MM.1S (cell line): Measurements from ENCODE around the gene MEGF8.

Experiments
- DNase-seq: peaks from one replicate; pipeline ENCODE4 v3.0.0-alpha.2; 2015
- H2AFZ ChIP-seq: fragments of 300-600 bp; sonication (generic); 2 replicates; pipeline ENCODE4 v1.6.0; 2016; ENCODE audit warnings: antibody characterized with exemption, low read length
- H3F3A ChIP-seq: fragments of 300-600 bp; sonication (generic); 2 replicates; pipeline ENCODE4 v1.6.1; 2016; ENCODE audit warnings: mild to moderate bottlenecking, antibody characterized with exemption, low read length, moderate library complexity, mixed read lengths; ENCODE audit not compliant: insufficient read depth
- H3K27ac ChIP-seq: fragments of 300-600 bp; sonication (generic); 2 replicates; pipeline ENCODE4 v1.5.1; 2016; ENCODE audit warnings: mild to moderate bottlenecking, low read length
- H3K27me3 ChIP-seq: fragments of 300-600 bp; sonication (generic); replicated peaks from 2 replicates; pipeline ENCODE4 v1.6.0; 2016; ENCODE audit warnings: low read length; ENCODE audit not compliant: insufficient read depth
- H3K36me3 ChIP-seq: fragments of 300-600 bp; sonication (generic); replicated peaks from 2 replicates; pipeline ENCODE4 v1.6.1; 2016; ENCODE audit warnings: mild to moderate bottlenecking, low read length, mixed read lengths; ENCODE audit not compliant: insufficient read depth
- H3K4me1 ChIP-seq: fragments of 300-600 bp; sonication (generic); 2 replicates; pipeline ENCODE4 v1.6.1; 2016; ENCODE audit warnings: low read length, mixed read lengths
- H3K4me2 ChIP-seq: fragments of 300-600 bp; sonication (generic); 2 replicates; pipeline ENCODE4 v1.6.0; 2016; ENCODE audit warnings: low read depth, low read length
- H3K4me3 ChIP-seq: fragments of 300-600 bp; sonication (generic); 2 replicates; pipeline ENCODE4 v1.5.1; 2016; ENCODE audit warnings: low read length, mixed read lengths
- H3K79me2 ChIP-seq: fragments of 300-600 bp; sonication (generic); 2 replicates; pipeline ENCODE4 v1.6.1; 2016; ENCODE audit warnings: mixed run types, low read length, mixed read lengths
- H3K9ac ChIP-seq: fragments of 300-600 bp; sonication (generic); 2 replicates; pipeline ENCODE4 v1.6.1; 2016; ENCODE audit warnings: low read length, mixed read lengths
- H3K9me2 ChIP-seq: fragments of 300-600 bp; sonication (generic); replicated peaks from 2 replicates; pipeline ENCODE4 v1.6.1; 2016; ENCODE audit warnings: mild to moderate bottlenecking, low read length, mixed read lengths; ENCODE audit not compliant: insufficient read depth
- H3K9me3 ChIP-seq: fragments of 300-600 bp; sonication (generic); replicated peaks from 2 replicates; pipeline ENCODE4 v1.6.1; 2016; ENCODE audit warnings: mild to moderate bottlenecking, low read length, mixed read lengths; ENCODE audit not compliant: insufficient read depth
- H4K20me1 ChIP-seq: fragments of 300-600 bp; sonication (generic); 2 replicates; pipeline ENCODE4 v1.6.1; 2016; ENCODE audit warnings: mild to moderate bottlenecking, low read length, moderate library complexity, mixed read lengths; ENCODE audit not compliant: insufficient read depth
- EZH2 ChIP-seq: fragments of 300-600 bp; sonication (generic); optimal IDR thresholded peaks from 2 replicates; pipeline ENCODE3; 2017; ENCODE audit warnings: low read depth, mild to moderate bottlenecking, antibody characterized with exemption, low read length, mixed read lengths
- EZH2phosphoT487 ChIP-seq: fragments of 300-600 bp; sonication (generic); IDR thresholded peaks from 2 replicates; pipeline ENCODE4 v1.6.1; 2018; ENCODE audit warnings: antibody characterized with exemption, low read length
- TF ChIP-seq, protein P1 (sequence below): fragments of 300-600 bp; sonication (generic); IDR thresholded peaks from 2 replicates; pipeline ENCODE4 v1.5.1; 2016; ENCODE audit warnings: antibody characterized with exemption, low read length, mixed read lengths

The MEGF8 gene

DNA sequence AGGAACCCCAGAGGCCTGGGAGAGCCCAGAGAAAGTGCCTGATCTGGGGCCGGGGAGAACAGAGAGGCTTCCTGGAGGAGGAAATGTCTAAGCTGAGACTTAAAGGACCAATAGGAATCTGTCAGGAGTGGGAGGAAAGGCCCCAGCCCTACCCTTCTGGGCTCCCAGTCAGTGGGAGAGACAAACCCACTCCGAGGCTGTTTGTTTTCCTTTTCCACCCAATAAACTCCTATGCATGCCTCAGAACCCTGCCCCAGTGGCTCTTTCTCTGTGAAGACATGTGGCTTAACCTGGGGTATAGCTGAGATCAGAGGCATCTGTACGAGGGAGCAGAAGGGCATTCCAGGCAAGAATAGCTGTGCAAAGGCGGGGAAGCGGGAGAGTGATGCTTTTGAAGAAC, 1.9 kb downstream of the MEGF8 start:
- peaks cover 18% of the 10 kb centered on the region for H3K27me3 ChIP-seq
- H3K4me1 ChIP-seq = no peaks in the 10 kb centered on the region
- no peak overlapping the region for H3K27ac ChIP-seq
- no peak overlapping the region for H2AFZ ChIP-seq
- no peaks in the 10 kb centered on the region for H4K20me1 ChIP-seq
- TF ChIP-seq EZH2 (no peak), EZH2phosphoT487 (no peak)
- TF ChIP-seq, protein P1, sequence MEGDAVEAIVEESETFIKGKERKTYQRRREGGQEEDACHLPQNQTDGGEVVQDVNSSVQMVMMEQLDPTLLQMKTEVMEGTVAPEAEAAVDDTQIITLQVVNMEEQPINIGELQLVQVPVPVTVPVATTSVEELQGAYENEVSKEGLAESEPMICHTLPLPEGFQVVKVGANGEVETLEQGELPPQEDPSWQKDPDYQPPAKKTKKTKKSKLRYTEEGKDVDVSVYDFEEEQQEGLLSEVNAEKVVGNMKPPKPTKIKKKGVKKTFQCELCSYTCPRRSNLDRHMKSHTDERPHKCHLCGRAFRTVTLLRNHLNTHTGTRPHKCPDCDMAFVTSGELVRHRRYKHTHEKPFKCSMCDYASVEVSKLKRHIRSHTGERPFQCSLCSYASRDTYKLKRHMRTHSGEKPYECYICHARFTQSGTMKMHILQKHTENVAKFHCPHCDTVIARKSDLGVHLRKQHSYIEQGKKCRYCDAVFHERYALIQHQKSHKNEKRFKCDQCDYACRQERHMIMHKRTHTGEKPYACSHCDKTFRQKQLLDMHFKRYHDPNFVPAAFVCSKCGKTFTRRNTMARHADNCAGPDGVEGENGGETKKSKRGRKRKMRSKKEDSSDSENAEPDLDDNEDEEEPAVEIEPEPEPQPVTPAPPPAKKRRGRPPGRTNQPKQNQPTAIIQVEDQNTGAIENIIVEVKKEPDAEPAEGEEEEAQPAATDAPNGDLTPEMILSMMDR = no peak
- H3K9ac ChIP-seq = no peak overlapping the region
- no peak for DNase-seq
- H3K9me3 ChIP-seq = no peaks in the 10 kb centered on the region
- H3K79me2 ChIP-seq = peaks cover 20% of the 10 kb centered on the region
- no peaks in the 10 kb centered on the region for H3K36me3 ChIP-seq
- no peaks in the 10 kb centered on the region for H3K9me2 ChIP-seq
- no peak overlapping the region for H3K4me2 ChIP-seq
- H3F3A ChIP-seq = no peaks in the 10 kb centered on the region
- no peak overlapping the region for H3K4me3 ChIP-seq

DNA sequence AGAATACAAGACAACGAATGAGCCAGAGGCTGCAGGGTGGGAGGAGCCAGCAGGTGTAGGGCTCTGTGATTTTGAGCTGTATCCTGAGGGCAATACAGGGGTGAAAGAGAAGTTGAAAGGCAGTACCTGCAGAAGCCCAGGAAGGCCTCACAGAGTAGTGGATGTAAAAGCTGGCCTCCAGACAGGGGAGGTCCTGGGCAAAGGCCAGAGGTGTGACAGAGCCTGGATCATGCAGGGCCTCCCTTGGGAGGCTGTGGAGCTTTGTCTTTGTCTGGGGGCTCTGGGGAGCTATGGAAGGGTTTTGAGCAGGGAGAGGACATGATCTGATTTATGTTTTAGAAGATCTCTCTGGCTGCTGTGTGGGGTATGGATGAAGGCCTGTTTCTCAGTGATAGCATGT, 2.7 kb downstream of the MEGF8 start:
- Histone ChIP-seq H2AFZ (no peak overlapping the region), H3K9me2 (no peaks in the 10 kb centered on the region), H3F3A (no peaks in the 10 kb centered on the region), H3K27ac (no peak overlapping the region), H4K20me1 (no peaks in the 10 kb centered on the region), H3K27me3 (peaks cover 13% of the 10 kb centered on the region), H3K4me2 (no peak overlapping the region), H3K4me3 (no peak overlapping the region), H3K9ac (no peak overlapping the region), H3K36me3 (no peaks in the 10 kb centered on the region), H3K79me2 (peaks cover 20% of the 10 kb centered on the region), H3K4me1 (no peaks in the 10 kb centered on the region), H3K9me3 (no peaks in the 10 kb centered on the region)
- DNase-seq = no peak
- TF ChIP-seq EZH2 (no peak), EZH2phosphoT487 (no peak)
- TF ChIP-seq, protein P1 = no peak

GRCh38 chr19:42328854-42329253, 3.4 kb downstream of the MEGF8 start:
- no peaks in the 10 kb centered on the region for H4K20me1 ChIP-seq
- no peak overlapping the region for H3K4me2 ChIP-seq
- H2AFZ ChIP-seq = no peak overlapping the region
- H3K9ac ChIP-seq = no peak overlapping the region
- H3K9me2 ChIP-seq = no peaks in the 10 kb centered on the region
- no peaks in the 10 kb centered on the region for H3K36me3 ChIP-seq
- no peak for DNase-seq
- H3K4me1 ChIP-seq = no peaks in the 10 kb centered on the region
- H3K79me2 ChIP-seq = peaks cover 20% of the 10 kb centered on the region
- TF ChIP-seq EZH2 (no peak), EZH2phosphoT487 (no peak)
- TF ChIP-seq, protein P1 = no peak
- no peak overlapping the region for H3K4me3 ChIP-seq
- no peak overlapping the region for H3K27ac ChIP-seq
- H3K9me3 ChIP-seq = no peaks in the 10 kb centered on the region
- H3K27me3 ChIP-seq = peaks cover 5% of the 10 kb centered on the region
- H3F3A ChIP-seq = no peaks in the 10 kb centered on the region
